HCT116 (cell line): ENCODE data around the gene RUNX1. TPM values are rescaled to one million over a fixed set of nuclear protein-coding genes. Genes with fewer than 3 reads are reported as not detected.

ENCODE experiments used
- ATAC-seq: fragments of 200-7000 bp; cut with Tn5 transposase; 2 replicates; pipeline ENCODE4 v1.9.1; 2020; ENCODE audit warnings: mild to moderate bottlenecking, moderate library complexity
- BruUV-seq: library from RNA; stranded (reverse); fragments of 400-500 nt; replicated peaks from 2 replicates; lab custom pipeline; 2021; lab: Mats Ljungman, UMichigan
- CTCF ChIA-PET: fragments of 300-600 bp; sonication (Branson Sonifier 250); formaldehyde crosslinking; loops from one replicate; lab custom pipeline; 2021; ENCODE audit warnings: antibody characterized with exemption; lab: Charles Lee
- POLR2A ChIA-PET: fragments of 300-600, 350-600 bp; sonication (Branson Sonifier 250); formaldehyde crosslinking; loops from one replicate; lab custom pipeline; 2021; ENCODE audit warnings: antibody characterized with exemption; lab: Charles Lee
- RAD21 ChIA-PET, 2 experiments: fragments of 300-600 bp; sonication (Branson Sonifier 250); formaldehyde crosslinking; loops; one replicate each; lab custom pipeline; 2023; ENCODE audit warnings: low total read pairs in 2 of 2; ENCODE audit not compliant: uncharacterized antibody in 2 of 2, unreplicated experiment in 2 of 2, low non-redundant PET in 1 of 2; lab: Charles Lee
- DNase-seq: peaks from one replicate; pipeline ENCODE4 v3.0.0-alpha.2; 2010; ENCODE audit warnings: low read depth, low spot score
- H2AFZ ChIP-seq: fragments of 200-600 bp; shearing (Covaris generic), sonication (generic); 2 replicates; pipeline ENCODE4 v1.6.1; 2017; ENCODE audit warnings: low read depth, mixed run types, mixed read lengths, antibody characterized with exemption, low read length; ENCODE audit not compliant: poor library complexity, severe bottlenecking
- H3K27ac ChIP-seq: 2 replicates; pipeline ENCODE4 v1.5.1; 2012; ENCODE audit warnings: low read depth, low read length
- H3K27me3 ChIP-seq: fragments of 200-600 bp; sonication (generic); 2 replicates; pipeline ENCODE4 v1.6.1; 2016; ENCODE audit warnings: mixed run types, low read length, mixed read lengths; ENCODE audit not compliant: insufficient read depth
- H3K36me3 ChIP-seq, 2 experiments: fragments of 200-500 bp in 1 of 2; fragments of 200-600 bp in 1 of 2; sonication (Bioruptor generic) in 1 of 2; sonication (generic) in 1 of 2; 2 replicates each; pipeline versions ENCODE4 v1.5.1 to v1.6.1; 2014 to 2016; ENCODE audit warnings: low read length in 2 of 2, inconsistent platforms in 1 of 2, mixed read lengths in 1 of 2, mixed run types in 1 of 2; ENCODE audit not compliant: insufficient read depth in 2 of 2, control insufficient read depth in 1 of 2
- H3K4me1 ChIP-seq, 2 experiments: fragments of 200-600 bp in 1 of 2; sonication (generic) in 1 of 2; 2 replicates each; pipeline versions ENCODE4 v1.5.1 to v1.6.1; 2012 to 2017; ENCODE audit warnings: low read length in 2 of 2, inconsistent platforms in 1 of 2, mild to moderate bottlenecking in 1 of 2, mixed read lengths in 1 of 2, mixed run types in 1 of 2, moderate library complexity in 1 of 2; ENCODE audit not compliant: insufficient read depth in 2 of 2, control insufficient read depth in 1 of 2
- H3K4me2 ChIP-seq: fragments of 200-600 bp; sonication (generic); 2 replicates; pipeline ENCODE4 v1.6.1; 2017; ENCODE audit warnings: mixed run types, low read length, mixed read lengths
- H3K4me3 ChIP-seq, 2 experiments: fragments of 200-600 bp in 1 of 2; sonication (generic) in 1 of 2; replicated peaks in 1 of 2; 2 replicates each; pipeline ENCODE4 v1.5.1; 2011 to 2016; ENCODE audit warnings: low read length in 2 of 2, control low read depth in 1 of 2, low read depth in 1 of 2, mild to moderate bottlenecking in 1 of 2, mixed read lengths in 1 of 2, mixed run types in 1 of 2
- H3K79me2 ChIP-seq: fragments of 200-600 bp; sonication (generic); 2 replicates; pipeline ENCODE4 v1.6.1; 2017; ENCODE audit warnings: mild to moderate bottlenecking, mixed run types, low read length, moderate library complexity, mixed read lengths; ENCODE audit not compliant: insufficient read depth
- H3K9ac ChIP-seq: fragments of 200-600 bp; sonication (generic); 2 replicates; pipeline ENCODE4 v1.6.1; 2016; ENCODE audit warnings: low read length, mixed read lengths
- H3K9me2 ChIP-seq: fragments of 200-600 bp; sonication (generic), shearing (Covaris generic); 2 replicates; pipeline ENCODE4 v1.6.1; 2017; ENCODE audit warnings: mixed run types, mild to moderate bottlenecking, moderate library complexity; ENCODE audit not compliant: insufficient read depth
- H3K9me3 ChIP-seq, 2 experiments: fragments of 200-500 bp in 1 of 2; fragments of 200-600 bp in 1 of 2; sonication (Bioruptor generic) in 1 of 2; sonication (generic) in 1 of 2; 2 replicates each; pipeline ENCODE4 v1.6.1; 2014 to 2017; ENCODE audit warnings: low read length in 2 of 2, mixed read lengths in 2 of 2, inconsistent platforms in 1 of 2, low read depth in 1 of 2, mild to moderate bottlenecking in 1 of 2, mixed run types in 1 of 2, moderate library complexity in 1 of 2; ENCODE audit not compliant: control insufficient read depth in 1 of 2, insufficient read depth in 1 of 2
- H4K20me1 ChIP-seq: fragments of 200-600 bp; sonication (generic), shearing (Covaris generic); 2 replicates; pipeline ENCODE4 v1.6.1; 2017; ENCODE audit warnings: mixed run types, mild to moderate bottlenecking, moderate library complexity; ENCODE audit not compliant: insufficient read depth
- ATF3 ChIP-seq: IDR thresholded peaks from 2 replicates; pipeline ENCODE4 v1.6.1; 2012
- EGR1 ChIP-seq: IDR thresholded peaks from 2 replicates; pipeline ENCODE4 v1.6.1; 2012; ENCODE audit warnings: low read depth
- ELF1 ChIP-seq: IDR thresholded peaks from 2 replicates; pipeline ENCODE4 v1.6.1; 2012; ENCODE audit warnings: low read depth, borderline replicate concordance
- EZH2 ChIP-seq: fragments of 200-600 bp; sonication (generic); IDR thresholded peaks from 2 replicates; pipeline ENCODE4 v1.6.1; 2017; ENCODE audit warnings: antibody characterized with exemption, mixed run types
- EZH2phosphoT487 ChIP-seq: fragments of 200-600 bp; IDR thresholded peaks from 2 replicates; pipeline ENCODE4 v1.6.1; 2018; ENCODE audit warnings: antibody characterized with exemption, borderline replicate concordance
- JUND ChIP-seq: IDR thresholded peaks from 2 replicates; pipeline ENCODE4 v1.6.1; 2012
- MAX ChIP-seq: IDR thresholded peaks from 2 replicates; pipeline ENCODE4 v1.6.1; 2012
- POLR2AphosphoS5 ChIP-seq: IDR thresholded peaks from 2 replicates; pipeline ENCODE4 v1.6.1; 2011; ENCODE audit warnings: mild to moderate bottlenecking, low read depth, low read length, moderate library complexity
- RAD21 ChIP-seq: IDR thresholded peaks from 2 replicates; pipeline ENCODE4 v1.6.1; 2012; ENCODE audit warnings: low read depth, mild to moderate bottlenecking
- REST ChIP-seq: IDR thresholded peaks from 2 replicates; pipeline ENCODE4 v1.6.1; 2012; ENCODE audit warnings: low read depth
- SIN3A ChIP-seq: IDR thresholded peaks from 2 replicates; pipeline ENCODE4 v1.6.1; 2012; ENCODE audit warnings: low read depth
- SRF ChIP-seq: IDR thresholded peaks from 2 replicates; pipeline ENCODE4 v1.6.1; 2012; ENCODE audit warnings: low read depth
- TCF7L2 ChIP-seq: IDR thresholded peaks from 2 replicates; pipeline ENCODE4 v1.7.0; 2011; ENCODE audit warnings: borderline replicate concordance, inconsistent platforms; ENCODE audit not compliant: insufficient read depth, insufficient read length; ENCODE audit errors: extremely low read depth
- YY1 ChIP-seq: IDR thresholded peaks from 2 replicates; pipeline ENCODE4 v1.6.1; 2011; ENCODE audit warnings: low read length, low read depth, moderate library complexity, mild to moderate bottlenecking; ENCODE audit not compliant: insufficient replicate concordance; ENCODE audit errors: extremely low read depth
- ZFX ChIP-seq: fragments of 450-650 bp; IDR thresholded peaks from 2 replicates; pipeline ENCODE4 v1.6.1; 2017
- ZNF274 ChIP-seq: fragments of 200-500 bp; sonication (Bioruptor generic); IDR thresholded peaks from 2 replicates; pipeline ENCODE4 v1.6.1; 2014; ENCODE audit warnings: mild to moderate bottlenecking, low read depth, low read length, inconsistent platforms
- intact Hi-C: fragments of 100-400 bp; cut with micrococcal nuclease; formaldehyde crosslinking; loops from 2 replicates; pipeline ENCODE4 v1.10.0; 2022
- total RNA-seq: library from RNA; stranded (reverse); gene quantifications from one replicate; pipeline ENCODE4 v1.2.1, GENCODE V29; 2021; ENCODE audit not compliant: unreplicated experiment

RUNX1 gene
- total RNA-seq, 1 experiment from 2014 or later = 33.5 TPM

GRCh38 chr21:34790834-34791233 is 258.3 kb downstream of the RUNX1 start:
- Histone ChIP-seq H3K9me3 (no peaks in the 10 kb centered on the region), H3K4me3 (no peak overlapping the region), H3K27me3 (no peaks in the 10 kb centered on the region), H3K27ac (no peak overlapping the region), H3K4me2 (no peak overlapping the region), H3K9ac (no peak overlapping the region), H4K20me1 (no peaks in the 10 kb centered on the region), H3K79me2 (no peaks in the 10 kb centered on the region), H3K9me2 (no peaks in the 10 kb centered on the region), H3K4me1 (peaks cover 17% of the 10 kb centered on the region in 2 experiments), H3K36me3 (0 out of 4 replicates have a peak, but pooled peaks cover 0 to 3% of the 10 kb centered on the region in 2 experiments), H2AFZ (no peak overlapping the region)
- ATAC-seq = no peak
- RAD21 ChIA-PET = no interaction called here
- POLR2A ChIA-PET = no interaction called here
- TF ChIP-seq YY1 (no peak), ZNF274 (no peak)
- no peak for DNase-seq
- TSS peak; percentile 11 for BruUV-seq
- intact Hi-C loops = no loop called here
- CTCF ChIA-PET = no interaction called here

- Histone ChIP-seq H3K79me2 (no peaks in the 10 kb centered on the region), H3K4me3 (no peak overlapping the region), H3K27ac (no peak overlapping the region), H3K9me2 (no peaks in the 10 kb centered on the region), H4K20me1 (no peaks in the 10 kb centered on the region), H2AFZ (no peak overlapping the region), H3K4me2 (no peak overlapping the region), H3K36me3 (0 out of 4 replicates have a peak, but pooled peaks cover 0 to 3% of the 10 kb centered on the region in 2 experiments), H3K27me3 (no peaks in the 10 kb centered on the region), H3K9ac (no peak overlapping the region), H3K9me3 (no peaks in the 10 kb centered on the region), H3K4me1 (peaks cover 12% of the 10 kb centered on the region in 2 experiments)
- ChIA-PET CTCF (no interaction called here), POLR2A (no interaction called here), RAD21 (no interaction called here)
- BruUV-seq = no TSS peak
- DNase-seq = no peak
- intact Hi-C loops = no loop called here
- no peak for TF ChIP-seq REST
- no peak for TF ChIP-seq JUND
- no peak for TF ChIP-seq EGR1
- no peak for TF ChIP-seq ATF3
- TF ChIP-seq RAD21 = no peak
- no peak for TF ChIP-seq SRF
- TF ChIP-seq EZH2phosphoT487 = no peak
- no peak for TF ChIP-seq SIN3A
- TF ChIP-seq YY1 = no peak
- no peak for TF ChIP-seq ZNF274
- no peak for TF ChIP-seq MAX
- no peak for TF ChIP-seq POLR2AphosphoS5
- TF ChIP-seq ZFX = no peak
- TF ChIP-seq ELF1 = no peak
- no peak for TF ChIP-seq TCF7L2
- TF ChIP-seq EZH2 = no peak
- no peak for ATAC-seq
Measured at GRCh38 chr21:34790341-34790740, 258.8 kb downstream of the RUNX1 start.
